Measurements from ENCODE around the gene IRF2BPL.
A peak's percentile ranks its signal among the peaks of the same experiment; 100 is the strongest.

IRF2BPL gene

GRCh38 chr14:76985540-76986230, 42.8 kb downstream of the IRF2BPL start:
- DNase-seq (ENCODE audit: low read depth): no peak

GRCh38 chr14:76984787-76985375, 43.6 kb downstream of the IRF2BPL start:
- peak; percentile 30 for DNase-seq (ENCODE audit: low read depth)

- no peak for DNase-seq (ENCODE audit: low read depth)
These were observed 44.2 kb downstream of the IRF2BPL start for GRCh38 chr14:76984297-76984696.

- DNase-seq (ENCODE audit: low read depth): no peak
These were observed 46.8 kb downstream of the IRF2BPL start for GRCh38 chr14:76981670-76982069.

GRCh38 chr14:76977793-76978720, 50.5 kb downstream of the IRF2BPL start:
- DNase-seq (ENCODE audit: low read depth): no peak

GRCh38 chr14:76976240-76977005, 52.1 kb downstream of the IRF2BPL start:
- no peak for DNase-seq (ENCODE audit: low read depth)

- no peak for DNase-seq (ENCODE audit: low read depth)
These were observed 52.7 kb downstream of the IRF2BPL start for GRCh38 chr14:76975812-76976211.

GRCh38 chr14:76975051-76975450, 53.5 kb downstream of the IRF2BPL start:
- DNase-seq (ENCODE audit: low read depth): no peak

Measured in stromal cell of bone marrow (primary cell).